ENCODE data around the gene DYNC1H1.

Gene DYNC1H1

GRCh38 chr14:101945171-101945570, 19.2 kb upstream of the DYNC1H1 start:
- DNase-seq (ENCODE audit: low read depth), result no peak

GRCh38 chr14:101947577-101947903, 16.8 kb upstream of the DYNC1H1 start:
- no peak for DNase-seq (ENCODE audit: low read depth)

GRCh38 chr14:101947904-101948665, 16.3 kb upstream of the DYNC1H1 start:
- peak; percentile 100 for DNase-seq (ENCODE audit: low read depth)

- DNase-seq (ENCODE audit: low read depth), result no peak
These were observed 15.6 kb upstream of the DYNC1H1 start for GRCh38 chr14:101948666-101949216.

GRCh38 chr14:101950100-101950499, 14.3 kb upstream of the DYNC1H1 start:
- DNase-seq (ENCODE audit: low read depth), result no peak

GRCh38 chr14:101950516-101951215, 13.7 kb upstream of the DYNC1H1 start:
- DNase-seq (ENCODE audit: low read depth), result no peak

- DNase-seq (ENCODE audit: low read depth), result no peak
These were observed 11.2 kb upstream of the DYNC1H1 start for GRCh38 chr14:101953151-101953550.

- no peak for DNase-seq (ENCODE audit: low read depth)
These were observed 9.9 kb upstream of the DYNC1H1 start for GRCh38 chr14:101954501-101954900.

- no peak for DNase-seq (ENCODE audit: low read depth)
These were observed 8.6 kb upstream of the DYNC1H1 start for GRCh38 chr14:101955695-101956161.

- DNase-seq (ENCODE audit: low read depth), result no peak
These were observed 8.0 kb upstream of the DYNC1H1 start for GRCh38 chr14:101956179-101956885.

GRCh38 chr14:101957406-101958234, 6.8 kb upstream of the DYNC1H1 start:
- no peak for DNase-seq (ENCODE audit: low read depth)

- no peak for DNase-seq (ENCODE audit: low read depth)
These were observed 5.8 kb upstream of the DYNC1H1 start for GRCh38 chr14:101958418-101959180.

GRCh38 chr14:101959277-101959676, 5.1 kb upstream of the DYNC1H1 start:
- DNase-seq (ENCODE audit: low read depth), result no peak

GRCh38 chr14:101960225-101960624, 4.1 kb upstream of the DYNC1H1 start:
- DNase-seq (ENCODE audit: low read depth), result no peak

- DNase-seq (ENCODE audit: low read depth), result peak; percentile 69
These were observed 3.2 kb upstream of the DYNC1H1 start for GRCh38 chr14:101961011-101961721.

GRCh38 chr14:101961746-101962502, 2.4 kb upstream of the DYNC1H1 start:
- no peak for DNase-seq (ENCODE audit: low read depth)

- DNase-seq (ENCODE audit: low read depth), result peak; percentile 82
These were observed 1.9 kb upstream of the DYNC1H1 start for GRCh38 chr14:101962503-101962874.

- DNase-seq (ENCODE audit: low read depth), result no peak
These were observed 1.3 kb upstream of the DYNC1H1 start for GRCh38 chr14:101963052-101963451.

- DNase-seq (ENCODE audit: low read depth), result no peak
These were observed 597 bp upstream of the DYNC1H1 start for GRCh38 chr14:101963656-101964296.

Measured in fibroblast of gingiva (primary cell).